ACC112 (cell line): ENCODE results near the gene SERPINA1.

Experiments used
- H2AFZ ChIP-seq: fragments of 200-600 bp; sonication (generic); one replicate; pipeline ENCODE4 v1.6.0; 2017; ENCODE audit warnings: antibody characterized with exemption, low read length; ENCODE audit not compliant: unreplicated experiment
- H3K27ac ChIP-seq: fragments of 200-600 bp; sonication (generic); 2 replicates; pipeline ENCODE4 v1.5.1; 2014; ENCODE audit warnings: low read depth, mild to moderate bottlenecking, antibody characterized with exemption, low read length, moderate library complexity
- H3K27me3 ChIP-seq: fragments of 200-600 bp; sonication (generic); 2 replicates; pipeline ENCODE4 v1.6.1; 2014; ENCODE audit warnings: mild to moderate bottlenecking, antibody characterized with exemption, low read length, moderate library complexity, mixed read lengths; ENCODE audit not compliant: insufficient read depth
- H3K36me3 ChIP-seq: fragments of 200-600 bp; sonication (generic); 2 replicates; pipeline ENCODE4 v1.6.1; 2016; ENCODE audit warnings: mild to moderate bottlenecking, antibody characterized with exemption, low read length, moderate library complexity, mixed read lengths; ENCODE audit not compliant: insufficient read depth
- H3K4me1 ChIP-seq: fragments of 200-600 bp; sonication (generic); one replicate; pipeline ENCODE4 v1.6.1; 2016; ENCODE audit warnings: low read length, mixed read lengths; ENCODE audit not compliant: insufficient read depth, unreplicated experiment, control insufficient read depth
- H3K4me3 ChIP-seq: fragments of 200-600 bp; sonication (generic); 2 replicates; pipeline ENCODE4 v1.5.1; 2014; ENCODE audit warnings: mild to moderate bottlenecking, low read depth, low read length
- H3K79me2 ChIP-seq: fragments of 200-600 bp; sonication (generic); one replicate; pipeline ENCODE4 v1.6.0; 2016; ENCODE audit warnings: low read length; ENCODE audit not compliant: control insufficient read depth, unreplicated experiment, insufficient read depth

The SERPINA1 gene

GRCh38 chr14:94330857-94331256, 57.5 kb downstream of the SERPINA1 start:
- Histone ChIP-seq H3K4me1 (no peaks in the 10 kb centered on the region), H3K4me3 (no peak overlapping the region), H3K27ac (no peak overlapping the region), H3K27me3 (no peaks in the 10 kb centered on the region), H2AFZ (no peak overlapping the region), H3K36me3 (no peaks in the 10 kb centered on the region), H3K79me2 (no peaks in the 10 kb centered on the region)

GRCh38 chr14:94330432-94330831, 58.0 kb downstream of the SERPINA1 start:
- no peaks in the 10 kb centered on the region for H3K36me3 ChIP-seq
- no peaks in the 10 kb centered on the region for H3K4me1 ChIP-seq
- no peak overlapping the region for H3K4me3 ChIP-seq
- no peaks in the 10 kb centered on the region for H3K27me3 ChIP-seq
- H2AFZ ChIP-seq, result no peak overlapping the region
- H3K27ac ChIP-seq, result no peak overlapping the region
- no peaks in the 10 kb centered on the region for H3K79me2 ChIP-seq

- H3K27me3 ChIP-seq, result no peaks in the 10 kb centered on the region
- H3K4me1 ChIP-seq, result no peaks in the 10 kb centered on the region
- H3K27ac ChIP-seq, result no peak overlapping the region
- no peaks in the 10 kb centered on the region for H3K79me2 ChIP-seq
- no peaks in the 10 kb centered on the region for H3K36me3 ChIP-seq
- no peak overlapping the region for H3K4me3 ChIP-seq
- H2AFZ ChIP-seq, result no peak overlapping the region
Measured at GRCh38 chr14:94329857-94330256, 58.5 kb downstream of the SERPINA1 start.

GRCh38 chr14:94328196-94328595, 60.2 kb downstream of the SERPINA1 start:
- Histone ChIP-seq H3K27ac (no peak overlapping the region), H3K36me3 (no peaks in the 10 kb centered on the region), H3K4me1 (peaks cover 5% of the 10 kb centered on the region), H3K4me3 (no peak overlapping the region), H3K79me2 (no peaks in the 10 kb centered on the region), H2AFZ (no peak overlapping the region), H3K27me3 (no peaks in the 10 kb centered on the region)
